HG02852 (cell line): ENCODE data around the gene EXOC6B.

Source experiments
- ATAC-seq: cut with Tn5 transposase; IDR thresholded peaks from one replicate; pipeline ENCODE4 v1.9.1; 2021; ENCODE audit warnings: mild to moderate bottlenecking, moderate library complexity; ENCODE audit not compliant: unreplicated experiment

The EXOC6B gene

DNA sequence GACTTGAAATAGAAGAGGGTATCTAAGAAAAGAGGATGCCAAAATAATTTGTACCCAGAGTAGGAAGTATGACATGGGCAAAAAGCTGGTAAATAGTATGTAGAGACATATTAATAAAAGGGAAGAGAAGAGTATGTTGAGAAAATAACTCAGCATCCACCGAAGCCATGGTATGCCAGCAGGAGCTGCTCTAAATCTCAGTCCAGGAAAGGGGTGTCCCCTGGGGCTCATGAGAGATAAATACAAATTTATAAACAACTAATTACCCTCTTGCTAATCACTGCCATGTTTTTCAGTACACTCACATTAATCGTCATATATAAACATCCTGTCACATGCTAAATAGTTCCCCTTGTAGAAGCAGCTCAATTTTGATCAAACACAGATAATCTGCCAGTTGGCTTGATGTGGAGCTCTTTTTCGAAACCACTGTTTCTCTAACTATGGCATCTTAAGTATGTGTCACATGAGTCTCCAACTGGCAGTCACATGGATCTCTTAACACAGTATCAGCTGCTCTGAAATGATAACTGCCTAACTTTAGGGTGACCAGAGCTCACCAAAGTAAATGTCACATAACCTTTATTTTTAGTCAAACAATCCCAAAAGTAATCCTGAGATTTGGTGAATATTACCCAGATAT, 31.9 kb downstream of the EXOC6B start:
- no peak for ATAC-seq

DNA sequence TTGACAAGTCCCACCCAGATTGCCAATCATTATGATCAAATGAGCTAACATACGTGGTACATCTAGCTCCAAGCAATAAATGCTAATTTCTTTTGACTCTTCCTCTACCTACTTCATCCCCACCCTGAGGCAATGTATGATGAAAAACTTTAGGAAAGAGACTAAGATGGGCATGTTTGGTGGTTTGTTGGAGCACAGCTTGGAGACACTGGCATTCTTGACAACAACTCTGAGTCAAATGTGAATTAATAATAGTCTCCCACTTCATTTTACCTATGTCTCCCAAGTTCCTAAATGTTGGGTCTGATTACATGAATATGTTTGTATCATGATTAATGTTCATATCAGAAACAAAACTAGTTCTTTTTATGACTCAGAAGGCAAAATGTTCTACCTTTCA, 36.6 kb downstream of the EXOC6B start:
- no peak for ATAC-seq

DNA sequence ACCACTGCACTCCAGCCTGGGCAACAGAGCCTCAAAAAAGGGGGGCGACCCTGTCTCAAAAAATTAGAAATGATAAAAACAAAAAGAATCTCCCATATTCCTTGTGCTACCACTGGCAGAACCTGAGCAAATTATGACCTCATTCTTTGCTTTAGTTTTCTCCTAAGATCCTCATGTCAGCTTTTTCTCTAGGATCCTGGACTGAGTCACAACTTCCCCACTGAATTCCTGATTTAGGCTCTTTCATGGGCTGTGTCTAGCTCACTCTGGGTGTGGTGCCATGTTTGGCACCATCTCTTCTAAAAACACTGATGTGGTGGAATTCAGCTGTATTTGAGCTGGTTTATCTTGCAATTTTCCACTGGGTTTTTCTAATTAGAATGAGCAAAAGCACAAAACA, 37.1 kb downstream of the EXOC6B start:
- no peak for ATAC-seq

DNA sequence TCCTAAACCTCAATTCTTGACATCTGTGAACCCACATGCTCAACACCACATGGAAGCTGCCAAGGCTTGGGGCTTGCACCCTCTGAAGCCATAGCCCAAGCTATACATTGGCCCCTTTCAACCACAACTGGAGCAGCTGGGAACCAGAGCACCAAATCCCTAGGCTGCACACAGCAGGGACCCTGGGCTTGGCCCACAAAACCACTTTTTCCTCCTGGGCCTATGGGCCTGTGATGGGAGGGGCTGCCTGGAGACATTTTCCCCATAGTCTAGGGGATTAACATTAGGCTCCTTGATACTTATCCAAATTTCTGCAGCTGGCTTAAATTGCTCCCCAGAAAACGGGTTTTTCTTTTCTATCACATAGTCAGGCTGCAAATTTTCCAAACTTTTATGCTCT, 40.3 kb downstream of the EXOC6B start:
- no peak for ATAC-seq

- ATAC-seq: no peak
Measured at GRCh38 chr2:72782520-72782919, 43.3 kb downstream of the EXOC6B start.

GRCh38 chr2:72781480-72781879, 44.4 kb downstream of the EXOC6B start:
- no peak for ATAC-seq

- no peak for ATAC-seq
Measured at GRCh38 chr2:72780477-72780876, 45.4 kb downstream of the EXOC6B start.

DNA sequence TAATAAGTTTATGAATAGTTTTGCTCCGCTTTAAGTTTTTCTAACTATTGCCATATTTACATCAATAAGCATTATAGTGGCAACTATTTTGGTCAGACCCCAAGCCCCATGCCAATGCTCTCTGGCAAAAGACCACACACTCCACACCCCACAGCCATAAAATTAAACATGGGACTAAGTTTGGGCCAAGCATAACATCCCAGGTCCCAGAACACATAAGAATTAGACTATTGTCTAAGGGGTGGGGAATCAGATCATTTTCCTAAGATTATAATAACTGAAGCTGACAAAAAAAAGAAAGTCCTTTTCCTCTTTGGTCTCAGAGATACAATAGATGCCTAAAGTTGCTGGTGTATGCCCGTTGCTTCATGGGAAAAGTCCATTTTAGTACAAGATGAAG, 46.3 kb downstream of the EXOC6B start:
- no peak for ATAC-seq

DNA sequence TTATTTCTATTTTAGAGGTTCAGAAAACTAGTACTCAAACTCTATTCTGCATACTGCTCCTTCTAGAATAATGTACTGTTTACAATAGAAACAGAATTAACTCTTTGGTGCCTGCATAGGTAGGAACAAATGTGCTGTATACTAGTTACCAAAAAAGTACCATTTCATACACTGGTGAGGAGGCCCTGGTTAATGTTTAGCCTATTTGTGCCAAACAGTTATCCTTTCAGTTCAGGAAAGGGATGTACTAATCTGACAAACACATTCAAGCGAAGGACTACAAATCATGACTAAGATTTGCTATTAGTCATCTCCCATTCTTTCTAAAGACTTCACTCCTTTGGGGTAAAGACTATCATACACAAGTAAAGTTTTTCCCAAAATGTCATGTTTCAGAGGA, 47.4 kb downstream of the EXOC6B start:
- ATAC-seq: no peak

DNA sequence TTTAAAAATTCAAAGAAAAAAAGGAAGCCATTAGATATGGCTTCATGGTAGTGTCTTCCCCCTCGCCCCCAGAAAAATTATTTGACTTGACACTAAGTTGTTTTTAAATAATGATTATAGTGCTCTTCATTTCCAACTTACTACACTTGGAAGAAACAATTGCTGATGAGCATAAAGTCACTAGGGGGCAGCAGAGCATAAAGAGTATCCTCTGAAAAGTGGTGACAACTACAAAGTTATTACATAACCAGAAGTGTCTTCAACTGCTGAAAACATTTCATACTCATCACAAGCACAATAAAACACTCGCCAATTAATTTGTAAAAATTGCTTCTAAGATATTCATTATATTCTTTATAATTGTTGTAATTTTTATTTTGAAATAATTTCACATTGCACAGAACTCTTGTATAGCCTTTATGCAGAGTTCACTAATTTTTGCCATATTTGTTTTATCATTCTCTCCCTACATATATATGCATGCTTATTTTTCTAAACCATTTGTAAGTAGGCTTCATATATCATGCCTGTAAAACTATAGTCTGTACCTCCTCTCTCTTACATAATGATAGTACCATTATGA, 54.9 kb downstream of the EXOC6B start:
- ATAC-seq: no peak

DNA sequence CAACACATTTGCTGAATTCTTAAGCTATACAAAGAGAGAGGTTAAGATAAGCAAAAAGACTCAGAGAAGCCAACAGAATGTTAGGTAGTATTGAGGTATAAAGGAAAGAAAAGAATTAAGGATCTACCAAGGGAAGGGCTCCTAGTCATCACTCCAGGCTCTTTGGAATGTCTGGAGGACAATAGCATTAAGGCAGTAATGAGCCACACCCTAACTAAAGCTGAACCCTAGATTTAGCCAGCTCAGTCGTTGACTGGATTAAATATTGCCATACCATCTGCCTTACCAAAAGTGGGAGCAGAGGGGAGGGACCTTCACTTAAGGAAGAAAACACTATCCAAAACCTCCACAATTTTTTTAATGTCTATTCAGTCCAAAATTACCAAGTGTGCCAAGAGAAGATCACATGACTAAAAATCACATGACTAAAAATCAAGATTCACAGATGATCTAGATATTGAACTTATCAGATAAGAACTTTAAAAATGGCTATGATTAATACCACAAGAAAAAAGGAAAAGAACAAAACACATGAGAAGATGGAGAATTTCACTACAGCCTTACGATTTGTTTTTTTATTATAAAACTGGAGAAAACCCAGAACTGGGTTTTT, 59.7 kb downstream of the EXOC6B start:
- no peak for ATAC-seq

DNA sequence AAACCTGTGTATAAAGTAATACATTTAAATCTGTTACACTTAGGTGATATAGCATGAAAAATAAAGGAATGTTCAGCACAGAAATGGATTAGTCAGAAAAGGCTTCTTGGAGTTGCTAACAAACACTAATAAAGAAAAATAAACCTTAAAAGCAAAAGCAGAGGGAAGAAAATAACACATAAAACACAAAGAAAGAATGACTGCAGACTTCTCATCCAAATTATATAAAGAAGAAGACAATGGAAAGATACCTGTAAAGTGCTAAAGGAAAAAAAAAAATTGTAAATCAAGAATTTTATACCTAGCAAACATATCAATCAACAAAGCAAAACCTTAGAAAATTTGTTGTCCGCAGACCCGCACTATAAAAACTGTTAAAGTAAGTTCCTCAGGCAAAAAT, 63.6 kb downstream of the EXOC6B start:
- ATAC-seq: no peak

DNA sequence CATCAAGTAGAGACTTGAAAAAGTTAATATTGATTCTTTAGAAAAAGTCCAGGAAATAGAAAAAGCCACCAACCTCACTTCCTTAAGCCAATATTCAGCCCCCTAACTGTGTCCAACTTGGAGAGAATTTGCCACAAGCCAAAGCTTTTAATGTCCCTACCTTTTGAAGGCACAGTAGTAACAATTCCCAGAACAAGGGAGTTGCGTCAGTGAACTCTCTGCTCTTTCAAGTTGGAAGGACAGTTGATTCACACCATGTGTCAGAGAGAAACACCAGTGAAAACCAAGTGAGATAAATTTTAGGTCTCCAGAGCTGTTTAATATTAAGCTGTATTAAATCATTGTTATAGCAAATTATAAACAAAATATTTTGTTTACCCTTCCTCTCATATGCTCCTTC, 66.1 kb downstream of the EXOC6B start:
- ATAC-seq: no peak

DNA sequence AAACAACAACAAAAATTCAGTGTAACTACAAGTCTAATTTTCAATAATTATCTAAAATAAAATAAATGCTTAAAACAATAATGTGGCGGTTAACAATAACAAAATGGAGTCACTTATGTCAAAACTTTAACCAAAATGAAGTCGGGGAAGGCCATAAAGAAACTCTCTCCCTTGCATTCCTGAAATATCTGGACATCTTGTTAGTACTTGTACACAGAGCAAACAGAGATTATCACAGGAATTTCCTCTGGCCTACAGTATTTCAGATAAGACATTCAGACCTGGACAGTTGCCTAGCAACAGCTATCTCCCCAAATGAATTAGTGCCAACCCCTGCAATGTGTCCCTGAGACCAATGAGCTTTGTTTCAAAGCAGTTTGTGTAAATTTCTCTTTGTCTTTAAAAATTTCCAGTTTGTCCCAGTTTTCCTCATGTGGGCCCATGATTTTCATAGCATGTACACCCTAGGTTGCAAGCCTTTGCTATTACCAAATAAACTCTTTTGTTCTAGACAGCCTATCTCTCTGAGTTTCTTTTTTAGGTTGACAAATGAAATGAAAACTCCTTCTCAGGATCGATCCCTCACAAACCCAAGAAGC, 68.6 kb downstream of the EXOC6B start:
- no peak for ATAC-seq

- ATAC-seq: no peak
Measured at GRCh38 chr2:72755647-72756423, 70.0 kb downstream of the EXOC6B start.

GRCh38 chr2:72754628-72755320, 71.1 kb downstream of the EXOC6B start:
- ATAC-seq: no peak

DNA sequence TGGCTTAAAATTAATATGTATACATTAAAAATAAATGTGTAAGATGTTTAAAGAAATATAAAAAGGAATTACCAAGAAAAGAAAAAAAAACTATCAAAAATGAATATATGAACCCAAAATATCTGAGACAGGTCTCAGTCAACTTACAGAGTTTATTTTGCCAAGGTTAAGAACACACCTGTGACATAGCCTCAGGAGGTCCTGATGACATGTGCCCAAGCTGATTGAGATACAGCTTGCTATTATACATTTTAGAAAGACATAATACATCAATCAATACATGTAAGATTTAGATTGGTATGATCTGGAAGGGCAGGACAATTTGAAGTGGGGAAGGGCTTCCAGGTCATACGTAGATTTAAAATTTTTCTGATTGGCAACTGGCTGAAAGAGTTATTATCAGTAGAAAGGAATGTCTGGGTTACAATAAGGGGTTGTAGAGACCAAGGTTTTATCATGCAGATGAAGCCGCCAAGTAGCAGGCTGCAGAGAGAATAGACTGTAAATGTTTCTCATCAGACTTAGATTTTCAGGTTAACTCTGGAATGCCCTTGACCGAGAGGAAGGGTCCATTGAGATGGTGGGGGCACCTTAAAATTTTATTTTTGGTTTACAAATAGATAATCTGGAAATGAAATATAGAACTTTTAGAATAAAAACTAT, 74.7 kb downstream of the EXOC6B start:
- ATAC-seq: no peak

DNA sequence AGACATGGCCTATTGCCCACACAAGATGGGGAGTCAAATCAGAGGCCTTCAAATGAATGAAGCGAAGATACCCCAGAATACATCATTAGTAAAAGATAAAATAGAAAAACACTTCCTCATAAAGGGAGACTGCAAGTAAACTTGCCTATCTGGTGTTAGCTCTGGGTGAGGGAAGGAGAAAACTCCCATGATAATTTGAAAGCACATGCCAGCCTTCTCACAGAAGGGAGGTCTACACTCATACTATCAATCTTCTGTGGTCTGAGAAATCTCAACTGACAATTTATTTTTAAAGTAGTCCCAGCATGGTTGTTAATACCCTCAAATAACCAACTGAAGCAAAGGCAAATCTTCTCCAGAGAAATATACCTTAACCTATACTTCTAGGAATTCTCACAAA, 75.4 kb downstream of the EXOC6B start:
- no peak for ATAC-seq

- ATAC-seq: no peak
Measured at GRCh38 chr2:72747344-72747743, 78.5 kb downstream of the EXOC6B start.

- ATAC-seq: no peak
Measured at GRCh38 chr2:72745679-72746368, 80.0 kb downstream of the EXOC6B start.
